GM21360 (cell line): Measurements from ENCODE around the gene COQ3.

Experiments used
- ATAC-seq: cut with Tn5 transposase; IDR thresholded peaks from one replicate; pipeline ENCODE4 v1.9.1; 2021; ENCODE audit warnings: mild to moderate bottlenecking, moderate library complexity; ENCODE audit not compliant: unreplicated experiment

Gene COQ3

GRCh38 chr6:99334526-99335127 lies 59.4 kb downstream of the COQ3 start:
- peak; percentile 43 for ATAC-seq

- ATAC-seq: peak; percentile 87
Observed at GRCh38 chr6:99333068-99333467, 60.9 kb downstream of the COQ3 start.

- no peak for ATAC-seq
Observed at GRCh38 chr6:99331531-99331930, 62.5 kb downstream of the COQ3 start.

- ATAC-seq: peak; percentile 67
Observed at GRCh38 chr6:99330159-99330558, 63.8 kb downstream of the COQ3 start.

GRCh38 chr6:99324996-99325395 lies 69.0 kb downstream of the COQ3 start:
- no peak for ATAC-seq
